SK-N-SH treated with all-trans-retinoic acid at 6 μM for 48 hours (cell line): ENCODE data around the gene B4GALT6.

Source experiments
- ISL1 ChIP-seq: fragments of 250-450 bp; sonication (Bioruptor Pico); IDR thresholded peaks from 2 replicates; pipeline ENCODE4 v2.1.2; 2022; ENCODE audit warnings: mild to moderate bottlenecking, moderate library complexity
- ZFP3 ChIP-seq: fragments of 250-450 bp; sonication (Bioruptor Pico); IDR thresholded peaks from 2 replicates; pipeline ENCODE4 v1.5.0; 2020; ENCODE audit warnings: mild to moderate bottlenecking, moderate library complexity
- ZFP30 ChIP-seq: fragments of 450-650 bp; formaldehyde crosslinking; IDR thresholded peaks from 2 replicates; pipeline ENCODE4 v1.5.0; 2022; ENCODE audit warnings: mild to moderate bottlenecking, moderate library complexity

DNA sequence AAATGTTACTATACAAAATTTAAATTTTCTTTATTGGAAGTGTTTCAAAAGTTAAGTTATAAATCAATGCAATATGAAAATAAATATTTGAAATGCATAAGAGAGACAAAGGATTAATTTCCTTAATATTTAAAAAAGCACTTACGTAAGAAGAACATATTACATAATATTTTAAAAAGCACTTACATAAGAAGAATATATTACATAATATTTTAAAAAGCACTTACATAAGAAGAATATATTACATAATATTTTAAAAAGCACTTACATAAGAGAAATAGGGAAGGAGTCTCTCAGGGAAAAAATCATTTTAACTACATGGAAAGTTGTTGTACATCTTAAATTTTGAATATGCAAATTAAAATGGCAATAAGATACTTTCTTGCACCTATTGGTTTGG lies 17.4 kb upstream of the B4GALT6 start:
- TF ChIP-seq ZFP3 (CRISPR knock-in tag) (no peak), ISL1 (CRISPR knock-in tag) (no peak), ZFP30 (no peak)
